HUDEP-2 (cell line): ENCODE data around the gene ARHGDIG.
"Not testable (repeated sequence)": the region's sequence is repeated elsewhere in the genome, so short reads cannot be mapped to it uniquely, and the experiment has no call there.

ENCODE experiments used
- DNase-seq, 76 experiments: peaks; one replicate each; lab custom pipeline; 2025; ENCODE audit not compliant: unreplicated experiment in 76 of 76; lab: John Stamatoyannopoulos, UW

Gene ARHGDIG

DNA sequence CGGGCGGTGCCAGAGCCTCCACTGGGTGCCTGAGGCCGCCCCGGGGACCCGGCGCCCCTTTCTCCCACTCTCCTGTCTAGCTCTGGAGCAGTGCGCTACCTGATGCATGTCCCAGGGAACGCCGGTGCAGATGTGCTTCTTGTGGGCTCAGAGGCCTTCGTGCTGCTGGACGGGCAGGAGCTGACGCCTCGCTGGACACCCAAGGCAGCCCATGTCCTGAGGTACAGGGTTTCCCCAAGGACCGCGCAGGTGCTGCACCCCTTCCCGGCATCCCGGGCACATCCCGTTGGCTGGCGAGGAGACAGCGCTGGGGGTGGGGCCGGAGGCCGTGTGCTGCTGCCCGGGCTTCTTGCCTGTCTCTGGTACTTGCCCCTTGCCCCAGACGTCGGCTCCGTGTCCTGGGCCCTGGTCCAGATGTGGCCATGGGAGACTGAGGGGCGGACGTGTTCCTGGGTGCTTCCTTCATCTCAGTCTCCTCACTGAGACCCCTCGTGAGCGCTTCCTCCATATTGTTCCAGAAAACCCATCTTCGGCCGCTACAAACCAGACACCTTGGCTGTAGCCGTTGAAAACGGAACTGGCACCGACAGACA lies 17.1 kb upstream of the ARHGDIG start:
- DNase-seq = no peak

DNA sequence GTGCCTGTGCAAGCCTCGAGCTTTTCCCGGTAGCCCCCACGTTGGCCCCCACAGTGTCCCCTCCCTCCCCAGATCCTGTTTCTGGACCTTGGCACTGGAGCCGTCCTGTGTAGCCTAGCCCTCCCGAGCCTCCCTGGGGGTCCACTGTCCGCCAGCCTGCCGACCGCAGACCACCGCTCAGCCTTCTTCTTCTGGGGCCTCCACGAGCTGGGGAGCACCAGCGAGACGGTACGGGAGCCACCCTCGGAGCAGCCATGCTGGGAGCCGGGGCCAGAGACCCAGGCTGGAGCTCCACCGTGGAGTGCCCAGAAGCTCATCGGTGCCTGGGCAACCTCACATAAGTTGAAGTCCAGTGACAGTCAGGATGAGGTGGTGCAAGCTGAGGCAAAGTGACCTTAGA lies 16.4 kb upstream of the ARHGDIG start:
- DNase-seq = no peak

DNA sequence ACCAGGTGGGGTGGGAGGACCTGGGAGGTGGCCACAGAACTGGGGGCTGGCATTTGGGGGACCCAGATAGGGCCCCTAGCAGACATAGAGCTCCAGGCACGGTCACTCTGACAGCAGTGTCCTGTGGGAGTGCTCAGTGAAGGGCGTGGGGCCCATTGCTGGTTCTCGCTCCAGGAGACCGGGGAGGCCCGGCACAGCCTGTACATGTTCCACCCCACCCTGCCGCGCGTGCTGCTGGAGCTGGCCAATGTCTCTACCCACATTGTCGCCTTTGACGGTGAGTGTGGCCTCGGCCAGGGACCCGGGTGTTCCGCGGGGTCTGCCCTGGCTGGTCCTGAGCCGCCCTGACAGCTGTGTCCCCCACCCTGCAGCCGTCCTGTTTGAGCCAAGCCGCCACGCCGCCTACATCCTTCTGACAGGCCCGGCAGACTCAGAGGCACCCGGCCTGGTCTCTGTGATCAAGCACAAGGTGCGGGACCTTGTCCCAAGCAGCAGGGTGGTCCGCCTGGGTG lies 15.9 kb upstream of the ARHGDIG start:
- DNase-seq = no peak

DNA sequence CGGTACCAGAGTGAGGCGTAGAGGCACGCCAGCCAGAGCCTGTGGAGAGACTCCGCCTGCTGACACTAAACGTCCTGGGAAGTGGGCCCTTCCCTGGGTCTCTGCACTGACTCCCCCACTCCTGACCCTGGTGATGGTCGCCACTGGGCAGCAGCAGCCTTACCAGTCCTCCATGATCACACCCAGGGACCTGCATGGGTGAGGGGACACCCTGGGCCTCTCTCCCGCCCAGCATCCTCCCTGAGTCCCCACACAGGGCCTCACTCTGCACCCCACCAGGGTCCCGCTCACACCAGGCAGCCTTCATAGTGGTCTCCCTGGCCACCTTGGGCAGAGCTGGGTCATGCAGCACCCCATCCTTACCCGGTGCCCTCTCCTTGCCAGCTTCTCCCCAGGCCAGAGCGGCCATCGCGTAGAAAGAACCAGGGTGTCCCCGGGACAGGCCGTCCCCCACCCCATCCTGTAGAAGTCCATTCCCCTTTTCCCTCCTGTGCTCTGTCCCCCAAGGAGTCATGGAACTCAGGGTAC lies 15.3 kb upstream of the ARHGDIG start:
- no peak for DNase-seq

DNA sequence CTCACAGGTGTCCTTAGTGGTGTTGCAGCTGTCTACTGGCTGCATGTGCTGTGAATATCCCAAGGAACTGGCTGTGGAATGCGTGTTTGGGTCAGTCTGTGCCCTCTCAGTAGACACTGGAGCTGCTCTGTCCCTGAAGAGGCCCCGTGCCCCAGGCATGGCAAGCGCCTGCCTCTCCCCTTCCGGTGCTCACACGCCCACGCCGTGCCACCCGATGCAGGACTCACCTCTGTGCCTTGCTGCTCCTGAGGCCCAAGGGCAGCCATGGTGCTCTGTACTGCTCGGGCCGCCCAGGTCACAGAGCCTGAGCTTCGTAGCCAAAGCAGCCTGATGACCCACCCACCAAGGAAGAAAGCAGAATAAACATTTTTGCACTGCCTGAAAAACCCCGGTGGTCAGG lies 14.7 kb upstream of the ARHGDIG start:
- DNase-seq = no peak

DNA sequence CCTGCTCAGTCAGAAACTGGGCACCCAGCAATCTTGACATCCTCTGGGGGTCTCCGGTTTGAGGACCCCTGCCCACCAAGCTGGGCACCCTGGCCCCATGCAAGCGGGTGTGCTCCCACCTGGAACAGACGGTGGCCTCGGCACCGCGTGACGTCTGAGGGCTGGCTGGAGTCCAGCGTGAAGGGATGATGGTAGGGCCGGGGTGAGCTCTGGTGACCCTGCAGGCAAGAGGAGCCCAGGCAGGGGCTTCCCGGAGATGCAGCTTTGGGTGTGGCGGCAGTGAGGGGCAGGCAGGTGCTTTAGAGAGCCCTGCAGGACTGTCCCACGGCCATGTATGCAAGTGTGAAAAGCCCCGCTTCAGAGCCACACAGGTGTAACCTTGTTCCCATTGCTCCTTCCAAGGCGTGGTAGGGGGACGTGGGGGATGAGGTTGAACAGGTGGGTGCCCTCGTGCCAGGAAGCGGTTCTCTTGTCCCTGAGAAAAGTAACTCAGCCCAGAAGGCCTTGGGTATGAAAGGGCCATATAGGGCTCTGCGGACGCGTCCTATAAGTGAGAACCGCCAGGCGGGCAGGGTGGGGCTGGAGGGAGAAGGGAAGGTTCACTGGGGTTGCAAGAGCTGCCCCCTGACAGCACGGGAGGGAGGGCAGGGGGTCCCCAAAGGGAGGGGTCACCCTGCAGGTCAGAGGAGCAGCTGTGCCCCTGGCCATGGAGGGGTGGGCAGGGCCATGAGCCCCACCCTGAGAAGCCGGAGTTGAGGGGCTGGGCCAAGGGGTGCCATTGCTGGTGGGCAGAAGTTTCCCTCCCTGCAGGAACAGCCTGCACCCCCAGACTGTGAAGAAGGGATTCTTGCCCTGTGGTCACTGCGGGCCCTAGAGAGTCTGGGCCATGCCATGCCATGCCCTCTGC lies 13.9 kb upstream of the ARHGDIG start:
- no peak for DNase-seq

DNA sequence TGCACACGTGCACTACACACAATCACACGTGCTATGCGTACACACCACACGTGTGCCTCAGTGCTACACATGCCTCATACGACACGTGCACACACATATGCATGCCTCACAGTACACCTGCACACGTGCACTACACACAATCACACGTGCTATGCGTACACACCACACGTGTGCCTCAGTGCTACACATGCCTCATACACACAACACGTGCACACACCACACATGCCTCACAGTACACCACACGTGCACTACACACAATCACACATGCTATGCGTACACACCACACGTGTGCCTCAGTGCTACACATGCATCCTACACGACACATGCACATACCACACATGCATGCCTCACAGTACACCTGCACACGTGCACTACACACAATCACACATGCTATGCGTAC lies 12.8 kb upstream of the ARHGDIG start:
- not testable (repeated sequence) for DNase-seq

DNA sequence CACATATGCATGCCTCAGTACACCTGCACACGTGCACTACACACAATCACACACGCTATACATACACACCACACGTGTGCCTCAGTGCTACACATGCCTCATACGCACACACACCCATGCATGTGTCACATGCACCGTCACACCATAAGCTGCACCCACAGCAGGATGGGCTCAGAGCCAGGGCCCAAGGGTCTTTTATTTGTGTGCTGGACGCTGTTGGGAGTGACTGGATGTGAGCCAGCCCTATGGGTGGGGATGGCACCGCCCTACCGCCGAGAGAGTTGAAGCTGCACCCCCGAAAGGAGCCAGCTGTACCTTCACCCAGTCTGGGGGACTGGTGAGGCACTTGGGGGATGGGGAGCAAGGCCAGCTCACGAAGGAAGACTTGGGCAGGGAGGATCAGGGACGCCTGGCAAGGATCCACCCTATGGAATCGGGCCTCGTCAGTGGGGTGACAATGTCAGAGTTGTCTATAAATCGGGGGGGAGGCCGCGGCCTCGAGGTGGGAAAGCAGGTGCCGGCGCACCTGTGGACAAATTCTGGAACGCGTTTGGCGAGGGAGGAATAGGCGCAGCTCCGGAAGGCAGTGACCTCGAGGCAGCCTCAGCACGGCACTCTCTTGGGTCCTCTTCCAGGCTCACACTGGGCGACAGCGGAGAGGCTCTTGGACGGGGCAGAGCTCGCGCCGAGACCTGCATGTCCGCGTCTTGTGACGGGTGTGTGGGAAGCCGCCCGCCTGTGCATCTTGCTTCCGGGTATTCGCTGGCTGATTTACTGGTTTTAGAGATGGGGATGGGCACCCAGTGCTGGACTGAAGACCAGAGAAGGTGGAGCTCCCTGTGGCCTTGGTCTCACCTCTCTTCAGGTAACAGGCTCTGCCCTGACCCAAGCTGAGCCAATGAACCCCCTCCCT lies 12.0 kb upstream of the ARHGDIG start:
- DNase-seq = peak in 15 of 76 experiments; percentile 4 to 35 (median 17)

DNA sequence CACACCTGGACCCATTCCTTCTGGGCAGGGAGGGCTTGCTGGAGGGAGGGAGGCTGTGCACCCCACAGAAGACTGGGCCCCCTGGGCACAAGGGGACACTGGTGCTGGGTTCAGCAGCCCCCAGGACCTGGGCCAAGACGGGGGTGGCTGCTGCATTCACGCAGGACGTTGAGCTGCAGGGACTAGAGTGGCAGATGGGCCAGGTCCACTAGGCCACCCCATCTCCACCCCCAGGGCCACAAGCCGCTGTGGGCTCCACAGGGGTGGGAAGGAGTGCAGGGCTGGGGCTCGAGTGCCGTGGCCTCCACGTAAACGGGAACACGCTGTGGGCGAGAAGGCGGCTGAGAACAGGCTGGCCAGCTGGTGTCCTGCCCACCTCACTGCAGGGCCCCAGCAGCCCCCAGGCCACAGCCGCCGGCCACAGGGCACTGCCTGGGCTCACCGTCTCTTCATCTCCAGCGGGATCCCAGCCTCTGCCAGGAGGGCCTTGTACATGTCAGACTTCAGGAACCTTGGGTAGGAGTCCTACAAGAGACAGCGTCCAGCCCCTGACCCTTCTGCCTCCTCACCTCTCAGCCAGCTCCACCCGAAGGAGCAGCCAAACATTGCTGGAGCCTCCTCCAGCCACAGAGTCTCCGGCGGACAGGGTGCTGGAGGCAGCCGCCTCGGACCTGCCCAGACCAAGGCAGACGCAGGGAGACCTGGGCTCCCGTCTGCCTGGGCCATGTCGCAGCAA lies 11.2 kb upstream of the ARHGDIG start:
- DNase-seq = no peak

DNA sequence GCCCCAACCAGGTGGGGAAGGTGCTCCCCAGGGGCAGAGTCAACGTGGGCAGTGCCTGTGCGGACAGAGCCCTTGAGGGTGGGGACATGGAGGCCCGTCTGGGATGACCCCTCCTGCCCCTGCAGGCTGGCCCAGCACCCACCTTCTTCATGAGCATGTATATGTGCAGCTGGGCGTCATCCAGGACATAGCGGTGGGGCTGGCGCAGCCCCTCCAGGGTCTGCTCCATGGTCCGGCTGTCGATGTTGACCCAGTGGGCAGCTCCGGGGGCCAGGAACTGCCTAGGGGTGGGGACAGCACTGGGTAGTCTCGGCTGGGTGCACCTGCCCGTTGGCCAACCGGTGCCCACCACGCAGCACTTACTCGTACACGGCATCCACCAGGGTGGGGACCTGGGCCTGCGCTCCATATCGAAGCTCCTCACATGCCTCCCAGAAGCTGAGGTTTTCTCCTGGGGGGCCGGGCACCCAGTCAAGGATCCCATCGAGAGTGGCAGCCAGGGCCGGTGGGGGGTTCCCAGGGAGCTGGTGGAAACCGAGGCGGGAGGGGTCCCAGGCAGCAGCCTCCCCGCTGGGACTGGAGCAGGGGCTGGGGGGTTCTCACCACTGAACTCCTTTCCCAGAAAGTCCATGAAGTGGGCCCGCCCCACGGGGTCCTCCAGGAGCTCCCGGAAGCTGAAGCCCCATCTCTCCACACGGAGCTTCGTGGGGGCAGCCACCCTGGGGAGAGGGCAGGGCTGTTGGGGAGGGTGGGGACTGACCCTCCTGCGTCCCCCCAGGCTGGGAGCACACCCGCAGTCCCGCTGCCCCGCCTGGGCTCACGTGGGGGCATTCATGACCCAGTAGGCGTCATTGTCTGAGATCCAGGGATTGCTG lies 9.8 kb upstream of the ARHGDIG start:
- DNase-seq = no peak

DNA sequence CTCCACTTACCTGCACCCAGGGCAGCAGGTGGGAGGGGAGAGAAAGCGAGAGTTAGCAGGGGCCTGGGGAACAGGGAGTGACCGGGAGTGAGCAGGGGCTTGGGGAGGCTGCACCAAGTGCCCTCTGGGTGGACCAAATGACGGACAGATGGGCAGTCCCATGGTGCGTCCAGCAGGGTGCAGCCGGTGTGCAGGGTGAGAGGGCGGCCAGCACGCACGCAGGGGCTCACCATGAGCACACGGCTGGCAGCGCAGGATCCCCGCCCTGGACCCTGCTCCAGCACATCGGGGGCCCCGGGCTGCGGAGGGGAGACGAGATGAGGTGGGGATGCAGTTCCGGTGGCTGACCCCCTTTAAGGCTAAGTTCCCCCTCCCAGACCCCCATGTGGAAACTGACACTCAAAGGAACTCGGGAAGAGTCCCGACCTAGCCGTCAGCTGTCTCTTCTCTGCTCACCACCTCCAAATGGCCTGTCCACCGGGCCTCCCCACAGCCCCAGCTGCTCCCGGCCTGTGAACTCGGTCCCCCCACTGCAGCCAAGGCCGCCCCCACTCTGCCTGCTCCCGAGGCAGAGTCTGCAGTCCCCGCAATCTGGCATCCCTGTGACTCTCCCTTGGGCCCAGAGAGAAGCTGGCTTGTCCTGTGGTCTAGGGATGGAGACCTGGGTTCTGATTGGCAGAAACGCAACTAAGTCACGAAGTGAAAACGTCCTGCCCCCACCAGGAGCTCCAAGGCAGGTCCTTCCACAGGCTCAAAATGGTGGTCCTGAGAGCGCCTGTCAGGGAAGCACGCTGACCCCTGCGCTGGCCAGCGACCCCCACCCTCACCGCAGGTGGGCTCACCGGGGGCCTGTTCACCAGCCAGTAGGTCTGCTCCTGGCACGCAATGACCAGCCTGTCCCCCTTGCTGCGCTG lies 7.5 kb upstream of the ARHGDIG start:
- no peak for DNase-seq

DNA sequence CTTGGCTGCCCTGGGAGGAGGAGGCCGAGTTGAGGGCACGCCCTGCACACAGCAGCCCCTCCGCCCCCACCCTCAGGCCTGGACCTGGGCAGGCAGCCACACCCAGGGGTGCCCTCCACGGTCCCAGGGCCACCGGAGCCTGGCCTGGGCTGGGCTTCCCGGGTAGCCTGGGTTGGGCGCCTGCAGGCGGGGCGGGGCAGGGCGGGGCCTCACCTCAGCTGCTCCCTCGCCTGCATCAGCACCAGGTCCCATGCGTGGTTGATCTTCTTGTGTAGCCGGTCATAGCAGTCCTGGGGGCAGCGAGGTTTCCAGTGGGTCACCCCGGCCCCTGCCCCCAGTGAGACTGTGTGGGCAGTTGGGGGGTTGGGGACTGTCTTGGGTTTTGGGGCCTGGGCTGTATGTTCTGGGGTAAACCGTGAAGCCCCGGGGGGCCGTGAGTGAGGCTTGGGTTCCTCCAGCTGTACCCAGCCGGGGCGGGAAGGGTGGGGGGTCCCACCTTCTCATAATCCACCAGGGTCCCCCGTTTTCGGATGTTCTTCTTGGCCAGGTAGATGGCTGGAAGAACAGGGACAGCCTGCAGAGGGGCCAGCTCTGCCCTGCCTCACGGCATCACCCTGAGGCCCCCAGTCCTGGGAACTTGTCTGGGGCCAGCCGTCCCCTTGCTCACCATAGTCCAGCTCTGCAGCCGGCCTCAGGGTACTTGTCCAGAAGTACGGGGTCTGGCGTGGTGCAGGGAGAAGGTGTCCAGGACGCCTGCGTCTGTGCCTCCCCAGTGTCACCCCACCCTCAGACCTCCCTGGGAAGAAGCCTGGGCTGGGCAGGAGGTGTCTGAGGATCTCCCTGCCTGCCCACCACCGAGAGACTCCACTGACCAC lies 6.6 kb upstream of the ARHGDIG start:
- peak in 13 of 76 experiments; percentile 6 to 27 (median 15) for DNase-seq

DNA sequence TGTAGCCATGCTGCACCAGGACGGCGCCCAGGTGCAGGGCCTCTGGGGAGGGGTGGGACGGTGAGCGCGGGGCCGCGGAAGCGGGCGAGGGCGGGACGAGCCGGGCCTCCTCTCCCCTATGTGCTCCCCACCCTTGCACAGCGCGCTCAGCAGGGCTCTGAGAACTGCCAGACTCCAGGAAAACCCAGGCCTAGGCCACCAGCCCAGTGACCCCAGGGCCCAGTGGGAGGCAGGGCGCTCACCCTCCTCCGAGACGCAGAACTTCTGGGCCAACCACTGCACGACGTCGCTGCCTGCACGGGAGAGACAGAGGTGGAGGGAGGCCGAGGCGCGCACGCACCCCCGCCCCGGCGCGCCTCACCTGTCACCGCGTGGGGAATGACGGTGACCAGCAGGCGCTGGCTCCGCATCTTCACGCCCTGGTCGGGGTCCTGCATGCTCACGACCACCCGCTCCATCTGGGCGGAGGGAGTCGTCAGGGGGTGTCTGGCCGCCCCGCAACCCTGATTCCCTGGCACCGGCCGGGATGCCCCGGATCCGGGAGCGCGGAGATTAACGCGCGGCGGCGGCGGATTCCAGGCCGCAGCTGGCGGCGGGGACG lies 5.2 kb upstream of the ARHGDIG start:
- DNase-seq = no peak

DNA sequence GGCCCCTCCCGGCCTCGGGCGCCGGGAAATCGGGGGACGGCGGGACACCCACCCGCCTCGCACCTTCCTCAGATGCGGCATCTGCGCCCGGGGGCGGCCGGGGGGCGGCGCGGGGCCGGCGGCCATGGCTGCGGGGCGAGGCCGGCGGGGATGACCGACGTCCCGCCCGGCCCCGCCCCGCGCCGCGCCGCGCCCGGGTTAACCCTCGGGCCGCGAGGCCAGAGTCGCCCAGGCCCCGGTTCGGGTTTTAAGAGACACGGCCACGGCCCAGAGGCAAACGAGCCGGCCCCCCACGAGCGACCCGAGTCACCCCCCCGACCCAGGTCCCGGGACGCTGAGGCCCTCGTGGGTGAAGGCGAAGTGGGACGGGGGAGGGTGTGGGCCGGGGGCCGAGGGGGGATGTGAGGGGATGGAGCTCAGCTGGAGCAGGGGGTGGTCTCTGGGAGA lies 4.6 kb upstream of the ARHGDIG start, which contains the start of gene RGS11:
TSS of gene RGS11 (minus strand) at position 159 of the 447 bp plus-strand sequence. CDS start at position 126, 33 bp downstream.
- DNase-seq = no peak

DNA sequence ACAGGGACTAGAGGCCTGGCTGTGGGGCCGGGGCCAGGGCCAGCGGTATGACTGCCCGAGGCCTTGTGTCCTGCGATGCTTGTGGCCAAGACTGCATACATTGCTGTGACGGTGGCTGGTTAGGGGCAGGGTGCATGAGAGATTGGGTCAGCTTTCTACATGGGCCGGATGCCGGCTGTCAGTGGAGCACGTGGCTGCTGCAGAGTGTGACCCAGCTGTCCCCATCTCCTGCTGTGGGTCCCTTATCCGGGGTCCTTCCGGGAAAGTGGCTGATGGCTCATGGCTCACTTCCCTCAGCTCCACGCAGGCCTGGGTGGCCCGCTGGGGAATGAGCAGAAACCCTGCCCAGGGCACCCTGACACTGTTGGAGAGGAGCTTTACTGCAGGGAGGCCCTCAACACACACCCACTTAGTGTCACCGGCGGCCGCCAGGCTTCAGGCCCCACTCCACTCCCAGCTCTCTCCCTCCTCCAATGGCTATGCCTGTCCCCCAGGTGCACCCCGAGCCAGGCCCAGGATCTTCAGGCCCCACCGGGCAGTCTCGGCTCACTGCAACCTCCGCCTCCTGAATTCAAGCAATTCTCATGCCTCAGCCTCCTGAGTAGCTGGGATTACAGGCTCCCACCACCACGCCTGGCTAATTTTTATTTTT lies 3.8 kb upstream of the ARHGDIG start:
- DNase-seq = no peak

DNA sequence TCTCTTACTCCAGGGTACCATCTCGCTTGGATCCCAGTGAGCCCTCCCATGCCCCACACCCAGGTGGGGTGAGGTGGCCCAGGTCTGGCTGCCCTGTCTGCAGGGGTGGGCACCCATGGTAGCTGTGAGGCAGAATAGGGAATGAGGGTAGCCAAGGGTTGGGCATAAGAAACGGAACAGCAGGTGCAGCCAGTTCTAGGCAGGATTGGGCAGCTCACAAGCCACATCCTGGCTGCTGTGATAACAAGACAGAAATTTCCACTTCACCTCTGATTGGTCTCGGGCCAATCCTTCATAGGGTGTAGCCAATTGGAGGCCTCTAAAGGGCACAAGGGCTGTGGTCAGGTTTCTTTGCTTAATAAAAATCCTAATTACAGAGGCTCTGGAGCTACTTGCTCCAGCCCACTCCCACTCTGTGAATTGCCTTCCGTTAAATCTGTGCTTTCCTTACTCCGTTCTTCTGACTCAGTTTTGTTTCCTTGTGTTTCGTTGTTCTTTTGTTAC lies 1.5 kb upstream of the ARHGDIG start:
- peak in 71 of 76 experiments; percentile 28 to 94 (median 70) for DNase-seq
